Endothelial cell of umbilical vein (primary cell): ENCODE results near the gene ATN1. TPM values are rescaled to one million over a fixed set of nuclear protein-coding genes. Genes with fewer than 3 reads are reported as not detected.

Experiments used
- BruUV-seq: library from RNA; stranded (reverse); fragments of 400-500 nt; replicated peaks from 2 replicates; lab custom pipeline; 2021; lab: Mats Ljungman, UMichigan
- CTCF ChIA-PET: fragments of 300-600, 350-600 bp; sonication (Branson Sonifier 250); formaldehyde crosslinking; loops from one replicate; lab custom pipeline; 2021; ENCODE audit warnings: antibody characterized with exemption, inconsistent platforms; lab: Charles Lee
- POLR2A ChIA-PET: fragments of 300-600, 350-600 bp; sonication (Branson Sonifier 250); formaldehyde crosslinking; loops from one replicate; lab custom pipeline; 2021; ENCODE audit warnings: antibody characterized with exemption, inconsistent platforms; lab: Charles Lee
- DNase-seq: peaks from one replicate; pipeline ENCODE4 v3.0.0-alpha.2; 2011; ENCODE audit warnings: low read depth, low spot score
- FAIRE-seq: peaks from 2 replicates; lab custom pipeline; 2011; peaks lifted over from hg19 to GRCh38; lab: Jason Lieb, UNC
- H2AFZ ChIP-seq: 2 replicates; pipeline ENCODE4 v1.6.0; 2012; ENCODE audit warnings: low read depth, low read length, control low read depth, inconsistent platforms
- H3K27ac ChIP-seq: 2 replicates; pipeline ENCODE4 v1.5.1; 2011; ENCODE audit warnings: low read depth, mild to moderate bottlenecking, control low read depth, low read length, moderate library complexity; ENCODE audit not compliant: insufficient read depth
- H3K27me3 ChIP-seq, 2 experiments: 2 replicates each; pipeline versions ENCODE4 v1.6.0 to v1.6.1; 2011; ENCODE audit warnings: low read length in 2 of 2, mixed read lengths in 1 of 2; ENCODE audit not compliant: control insufficient read depth in 2 of 2, insufficient read depth in 2 of 2
- H3K36me3 ChIP-seq, 2 experiments: 2 replicates in 1 of 2; 3 replicates in 1 of 2; pipeline ENCODE4 v1.5.1; 2011; ENCODE audit warnings: low read length in 2 of 2, mild to moderate bottlenecking in 1 of 2, moderate library complexity in 1 of 2; ENCODE audit not compliant: control insufficient read depth in 2 of 2, insufficient read depth in 2 of 2; ENCODE audit errors: extremely low read depth in 1 of 2
- H3K4me1 ChIP-seq: 3 replicates; pipeline ENCODE4 v1.5.1; 2011; ENCODE audit warnings: mild to moderate bottlenecking, low read length; ENCODE audit not compliant: control insufficient read depth, insufficient read depth; ENCODE audit errors: extremely low read depth
- H3K4me2 ChIP-seq: 2 replicates; pipeline ENCODE4 v1.6.1; 2011; ENCODE audit warnings: low read length, control low read depth, mixed read lengths; ENCODE audit not compliant: insufficient read depth
- H3K4me3 ChIP-seq, 3 experiments: fragments of 200-600 bp in 1 of 3; sonication (generic), shearing (Covaris generic) in 1 of 3; replicated peaks in 1 of 3; 2 replicates each; pipeline ENCODE4 v1.5.1; 2011 to 2016; ENCODE audit warnings: control low read depth in 3 of 3, low read length in 3 of 3, mild to moderate bottlenecking in 2 of 3, inconsistent platforms in 1 of 3, low read depth in 1 of 3, moderate library complexity in 1 of 3; ENCODE audit not compliant: insufficient read depth in 1 of 3
- H3K79me2 ChIP-seq: 2 replicates; pipeline ENCODE4 v1.6.0; 2012; ENCODE audit warnings: low read length, inconsistent platforms; ENCODE audit not compliant: control insufficient read depth, insufficient read depth
- H3K9ac ChIP-seq: replicated peaks from 2 replicates; pipeline ENCODE3; 2011; ENCODE audit warnings: low read length, control low read depth; ENCODE audit not compliant: insufficient read depth; ENCODE audit errors: extremely low read depth
- H3K9me1 ChIP-seq: replicated peaks from 3 replicates; pipeline ENCODE4 v1.6.0; 2011; ENCODE audit warnings: mild to moderate bottlenecking, low read length; ENCODE audit not compliant: control insufficient read depth, insufficient read depth; ENCODE audit errors: extremely low read depth
- H3K9me3 ChIP-seq: replicated peaks from 2 replicates; pipeline ENCODE4 v1.5.1; 2012; ENCODE audit warnings: low read length, inconsistent platforms; ENCODE audit not compliant: control insufficient read depth, insufficient read depth
- H4K20me1 ChIP-seq: replicated peaks from 2 replicates; pipeline ENCODE3; 2011; ENCODE audit warnings: mild to moderate bottlenecking, low read length; ENCODE audit not compliant: control insufficient read depth, insufficient read depth; ENCODE audit errors: extremely low read depth
- GATA2 ChIP-seq: IDR thresholded peaks from 2 replicates; pipeline ENCODE4 v1.7.0; 2011; ENCODE audit warnings: low read depth, mild to moderate bottlenecking, moderate library complexity, mixed read lengths, low read length; ENCODE audit not compliant: insufficient read length, insufficient read depth
- JUN ChIP-seq: IDR thresholded peaks from 2 replicates; pipeline ENCODE4 v1.6.1; 2011; ENCODE audit warnings: borderline replicate concordance, low read depth; ENCODE audit not compliant: insufficient read length, insufficient read depth
- POLR2AphosphoS5 ChIP-seq: IDR thresholded peaks from 2 replicates; pipeline ENCODE4 v1.6.1; 2012; ENCODE audit warnings: low read depth, mild to moderate bottlenecking, control low read depth, low read length, moderate library complexity; ENCODE audit not compliant: insufficient read depth
- dilution Hi-C: fragments of 300-500 bp; cut with MboI; formaldehyde crosslinking; loops from one replicate; pipeline ENCODE4 v1.15.0; 2019; ENCODE audit warnings: low sequenced_read_pairs; ENCODE audit not compliant: extremely low pct_ligation_motif_present
- intact Hi-C: fragments of 100-400 bp; cut with micrococcal nuclease; formaldehyde crosslinking; loops from one replicate; pipeline ENCODE4 v1.10.0; 2022
- polyA plus RNA-seq, 4 experiments: library from polyadenylated mRNA; depleted of rRNA in 3 of 4; stranded (reverse) in 3 of 4; unstranded in 1 of 4; fragments of >200 nt; gene quantifications; 2 replicates each; pipeline versions ENCODE4 v1.2.1 to v1.2.3, GENCODE V29; 2011 to 2012; ENCODE audit warnings: missing spikeins in 1 of 4
- total RNA-seq: library from RNA; stranded (reverse); gene quantifications from 2 replicates; pipeline ENCODE4 v1.2.3, GENCODE V29; 2021
- TF ChIP-seq, protein P1 (sequence below), 2 donors: IDR thresholded peaks; 1 replicate in 1 of 2; 2 replicates in 1 of 2; pipeline ENCODE4 v1.5.1; 2011; ENCODE audit warnings: low read length in 2 of 2, mild to moderate bottlenecking in 2 of 2, moderate library complexity in 2 of 2, control low read depth in 1 of 2, inconsistent platforms in 1 of 2, low read depth in 1 of 2; ENCODE audit not compliant: insufficient read depth in 1 of 2; ENCODE audit errors: extremely low read depth in 1 of 2

ATN1 gene
- total and polyA plus RNA-seq, 2 donors (not counting 3 experiments of a cell fraction or from before 2014, with no cell fraction given): 46.4 to 117 TPM

DNA sequence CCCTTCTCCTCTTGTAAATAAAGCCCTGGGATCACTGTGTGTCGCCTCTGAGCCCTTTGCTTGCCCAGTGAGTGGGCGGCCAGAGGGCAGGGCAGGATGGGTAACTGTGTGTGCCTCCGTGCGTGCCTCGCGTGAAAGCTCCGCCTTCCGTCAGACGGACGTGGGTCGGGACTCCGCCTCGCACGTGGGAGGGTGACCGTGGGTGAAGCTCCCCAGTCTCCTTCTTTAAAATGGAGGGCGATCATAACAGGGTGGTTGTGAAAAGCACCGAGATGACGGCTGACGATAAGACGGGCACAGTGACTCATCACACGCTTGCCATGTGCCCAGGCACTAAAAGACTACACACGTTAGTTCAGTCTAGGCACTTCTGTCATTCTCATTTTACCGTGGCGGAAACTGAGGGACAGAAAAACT is 33.5 kb downstream of the ATN1 start:
- peak; percentile 28 for TF ChIP-seq JUN
- TF ChIP-seq GATA2: no peak
- Histone ChIP-seq H3K4me3 (no peak overlapping the region), H4K20me1 (no peaks in the 10 kb centered on the region), H2AFZ (peak overlapping the region; percentile 89), H3K9me1 (no peaks in the 10 kb centered on the region), H3K4me1 (peaks cover 18% of the 10 kb centered on the region), H3K9me3 (no peaks in the 10 kb centered on the region), H3K27me3 (no peaks in the 10 kb centered on the region), H3K4me2 (no peak overlapping the region), H3K36me3 (peaks cover 7 to 10% of the 10 kb centered on the region in 2 experiments), H3K27ac (peak overlapping the region; percentile 69), H3K9ac (peak overlapping the region; percentile 28), H3K79me2 (no peaks in the 10 kb centered on the region)
- no TSS peak for BruUV-seq
- ChIA-PET POLR2A (interaction anchor here (1.5 kb wide), 1 partner anchor 18 kb away, joined by 5 read pairs; the partner anchor contains the start of genes C12orf57 and RNU7-1), CTCF (interaction anchor here (0.8 to 3.2 kb wide), 11 partner anchors 8 to 152 kb away, joined by 3 to 34 read pairs (median 6); partner anchors contain the start of genes C12orf57, PTPN6, RNU7-1 and SPSB2)
- FAIRE-seq: no peak
- intact Hi-C loops: no loop called here
- dilution Hi-C loops: no loop called here
- DNase-seq: no peak

GRCh38 chr12:6961695-6962284 is 34.0 kb downstream of the ATN1 start:
- Histone ChIP-seq H3K4me2 (no peak overlapping the region), H3K9ac (peak overlapping the region; percentile 28), H3K27me3 (no peaks in the 10 kb centered on the region), H3K9me1 (no peaks in the 10 kb centered on the region), H3K4me1 (peaks cover 18% of the 10 kb centered on the region), H3K79me2 (no peaks in the 10 kb centered on the region), H2AFZ (peak overlapping the region; percentile 89), H3K36me3 (peaks cover 7 to 11% of the 10 kb centered on the region in 2 experiments), H3K4me3 (no peak overlapping the region), H3K27ac (peak overlapping the region; percentile 69), H4K20me1 (no peaks in the 10 kb centered on the region), H3K9me3 (no peaks in the 10 kb centered on the region)
- no TSS peak for BruUV-seq
- DNase-seq (peak; percentile 61), FAIRE-seq (peak; percentile 78)
- intact Hi-C loops: no loop called here
- dilution Hi-C loops: no loop called here
- TF ChIP-seq, protein P1, sequence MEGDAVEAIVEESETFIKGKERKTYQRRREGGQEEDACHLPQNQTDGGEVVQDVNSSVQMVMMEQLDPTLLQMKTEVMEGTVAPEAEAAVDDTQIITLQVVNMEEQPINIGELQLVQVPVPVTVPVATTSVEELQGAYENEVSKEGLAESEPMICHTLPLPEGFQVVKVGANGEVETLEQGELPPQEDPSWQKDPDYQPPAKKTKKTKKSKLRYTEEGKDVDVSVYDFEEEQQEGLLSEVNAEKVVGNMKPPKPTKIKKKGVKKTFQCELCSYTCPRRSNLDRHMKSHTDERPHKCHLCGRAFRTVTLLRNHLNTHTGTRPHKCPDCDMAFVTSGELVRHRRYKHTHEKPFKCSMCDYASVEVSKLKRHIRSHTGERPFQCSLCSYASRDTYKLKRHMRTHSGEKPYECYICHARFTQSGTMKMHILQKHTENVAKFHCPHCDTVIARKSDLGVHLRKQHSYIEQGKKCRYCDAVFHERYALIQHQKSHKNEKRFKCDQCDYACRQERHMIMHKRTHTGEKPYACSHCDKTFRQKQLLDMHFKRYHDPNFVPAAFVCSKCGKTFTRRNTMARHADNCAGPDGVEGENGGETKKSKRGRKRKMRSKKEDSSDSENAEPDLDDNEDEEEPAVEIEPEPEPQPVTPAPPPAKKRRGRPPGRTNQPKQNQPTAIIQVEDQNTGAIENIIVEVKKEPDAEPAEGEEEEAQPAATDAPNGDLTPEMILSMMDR (IDR thresholded peaks at IDR 0.05; ENCODE audit: extremely low read depth in 1 of 2, insufficient read depth in 1 of 2, low read depth in 1 of 2, low read length in 2 of 2): peak; percentile 57 to 59
- TF ChIP-seq POLR2AphosphoS5: no peak
- ChIA-PET CTCF (interaction anchor here (0.8 to 3.2 kb wide), 12 partner anchors 9 to 151 kb away, joined by 3 to 34 read pairs (median 6); partner anchors contain the start of genes C12orf57, PTPN6, RNU7-1 and SPSB2), POLR2A (interaction anchor here (0.6 to 1.5 kb wide), 2 partner anchors 18 to 95 kb away, joined by 3 to 5 read pairs; partner anchors contain the start of genes C12orf57, RNU7-1 and TPI1)
